GM18502 (cell line): ENCODE results near the gene CDH20.

Experiments used
- ATAC-seq: cut with Tn5 transposase; IDR thresholded peaks from one replicate; pipeline ENCODE4 v1.9.1; 2021; ENCODE audit warnings: mild to moderate bottlenecking; ENCODE audit not compliant: unreplicated experiment, poor library complexity

The CDH20 gene

DNA sequence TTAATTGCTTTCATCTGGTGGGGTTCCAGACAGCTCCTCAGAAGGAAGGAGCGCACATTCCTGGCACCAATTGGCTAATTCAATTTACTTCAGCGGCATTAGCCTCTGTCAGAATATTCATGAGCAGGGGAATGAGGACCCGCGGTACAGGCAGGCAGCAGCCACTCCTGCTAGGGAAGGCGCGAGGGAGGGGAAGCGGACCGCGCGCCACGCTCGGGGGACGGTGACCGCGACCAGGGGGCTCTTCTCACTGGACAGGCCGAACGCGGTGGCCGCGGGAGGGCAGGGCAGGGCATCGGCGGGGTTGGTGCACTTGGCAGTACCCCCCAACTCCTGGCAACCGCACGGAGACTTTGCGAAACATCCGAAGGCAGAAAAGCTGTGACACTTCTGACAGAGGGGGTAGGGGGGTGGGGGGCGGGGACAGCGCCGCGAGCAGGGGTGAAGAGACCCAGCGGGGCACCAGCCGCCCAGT is at the start of gene CDH20:
TSS of gene CDH20 (plus strand) at position 160 of the 475 bp plus-strand sequence.
- ATAC-seq, result no peak

DNA sequence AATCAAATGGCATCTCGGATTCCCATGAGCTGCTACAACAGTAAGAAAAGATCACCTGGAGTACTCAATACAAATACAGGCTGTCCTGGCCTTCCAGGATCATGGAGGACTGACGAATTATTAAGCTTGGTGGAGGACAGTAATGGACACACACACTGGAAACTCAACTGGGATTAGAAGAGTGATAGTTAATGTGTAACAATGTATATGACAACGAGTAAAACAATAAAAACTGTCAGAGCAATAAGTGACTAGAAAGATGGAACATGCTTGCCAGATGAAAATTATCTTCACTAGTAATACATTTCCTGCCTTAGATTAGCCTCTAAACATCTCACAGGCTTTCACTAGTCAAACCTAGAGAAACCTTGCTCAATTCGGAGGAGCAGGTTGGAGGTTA is 49.2 kb upstream of the CDH20 start:
- no peak for ATAC-seq

DNA sequence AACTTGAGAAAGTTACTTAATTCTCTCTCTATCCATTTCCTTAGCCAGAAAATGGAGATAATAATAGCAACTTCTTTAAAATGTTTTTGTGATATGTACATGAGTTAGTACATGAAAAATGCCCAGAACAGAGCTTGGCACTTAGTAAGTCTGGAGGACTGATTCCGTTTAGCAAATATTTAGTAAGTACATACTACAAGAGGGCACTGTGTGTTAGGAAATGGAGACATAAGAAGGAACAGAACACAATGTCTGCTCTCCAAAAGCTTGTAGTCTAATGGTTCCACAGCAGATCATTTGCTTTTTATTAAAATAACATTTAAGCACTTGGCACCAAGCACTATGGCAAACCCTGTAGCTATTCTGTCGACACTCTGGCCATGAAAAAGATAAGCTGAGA is 47.5 kb upstream of the CDH20 start:
- no peak for ATAC-seq

DNA sequence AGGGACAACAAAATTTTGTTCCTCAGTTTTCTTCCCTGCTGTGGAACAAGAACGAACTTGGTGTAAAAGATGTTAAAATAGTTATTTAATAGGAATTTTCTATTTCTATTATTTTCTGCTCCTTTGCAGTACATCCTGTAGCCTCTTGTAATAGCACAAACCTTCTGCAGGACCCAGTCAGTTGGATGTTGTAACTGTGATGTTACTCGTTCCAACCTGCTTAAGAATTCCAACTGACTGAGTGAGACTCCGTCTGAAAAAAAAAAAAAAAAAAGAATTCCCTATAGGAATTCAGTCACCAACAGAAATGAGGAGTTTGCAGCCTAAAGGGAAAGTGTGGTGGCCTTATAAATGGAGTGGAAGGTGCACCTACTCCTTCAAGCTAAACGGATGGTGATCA is 46.4 kb upstream of the CDH20 start:
- no peak for ATAC-seq

- ATAC-seq, result no peak
These were observed 42.6 kb upstream of the CDH20 start for GRCh38 chr18:61290616-61291015.

- no peak for ATAC-seq
These were observed 40.8 kb upstream of the CDH20 start for GRCh38 chr18:61292280-61293035.

GRCh38 chr18:61295153-61295552 is 38.1 kb upstream of the CDH20 start:
- no peak for ATAC-seq

- ATAC-seq, result no peak
These were observed 25.2 kb upstream of the CDH20 start for GRCh38 chr18:61308004-61308403.

GRCh38 chr18:61308795-61309393 is 24.3 kb upstream of the CDH20 start:
- ATAC-seq, result no peak

- ATAC-seq, result peak; percentile 98
These were observed 10.9 kb upstream of the CDH20 start for GRCh38 chr18:61322265-61322873.

GRCh38 chr18:61323951-61324350 is 9.3 kb upstream of the CDH20 start:
- no peak for ATAC-seq

- ATAC-seq, result no peak
These were observed 6.8 kb upstream of the CDH20 start for GRCh38 chr18:61326407-61326806.

DNA sequence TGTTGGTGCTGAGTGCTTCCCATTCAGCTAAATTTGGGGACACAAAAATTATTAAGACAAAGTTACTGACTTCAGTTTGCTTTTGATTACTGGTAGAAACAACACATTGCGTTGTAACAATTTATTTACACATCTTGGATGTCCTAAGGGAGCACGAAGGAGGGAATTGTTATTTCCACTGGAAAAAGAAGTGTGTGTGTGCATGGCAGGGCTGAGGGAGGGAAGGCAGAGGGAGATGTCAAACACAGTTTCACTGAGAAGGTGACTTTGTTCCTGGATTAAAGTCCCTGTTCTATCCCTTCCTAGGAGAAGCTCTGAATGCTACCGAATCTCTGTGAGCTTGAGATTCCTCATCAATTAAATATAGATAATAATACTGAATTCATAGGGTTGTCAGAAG is 3.8 kb upstream of the CDH20 start:
- ATAC-seq, result no peak

GRCh38 chr18:61331051-61331450 is 2.2 kb upstream of the CDH20 start:
- no peak for ATAC-seq

DNA sequence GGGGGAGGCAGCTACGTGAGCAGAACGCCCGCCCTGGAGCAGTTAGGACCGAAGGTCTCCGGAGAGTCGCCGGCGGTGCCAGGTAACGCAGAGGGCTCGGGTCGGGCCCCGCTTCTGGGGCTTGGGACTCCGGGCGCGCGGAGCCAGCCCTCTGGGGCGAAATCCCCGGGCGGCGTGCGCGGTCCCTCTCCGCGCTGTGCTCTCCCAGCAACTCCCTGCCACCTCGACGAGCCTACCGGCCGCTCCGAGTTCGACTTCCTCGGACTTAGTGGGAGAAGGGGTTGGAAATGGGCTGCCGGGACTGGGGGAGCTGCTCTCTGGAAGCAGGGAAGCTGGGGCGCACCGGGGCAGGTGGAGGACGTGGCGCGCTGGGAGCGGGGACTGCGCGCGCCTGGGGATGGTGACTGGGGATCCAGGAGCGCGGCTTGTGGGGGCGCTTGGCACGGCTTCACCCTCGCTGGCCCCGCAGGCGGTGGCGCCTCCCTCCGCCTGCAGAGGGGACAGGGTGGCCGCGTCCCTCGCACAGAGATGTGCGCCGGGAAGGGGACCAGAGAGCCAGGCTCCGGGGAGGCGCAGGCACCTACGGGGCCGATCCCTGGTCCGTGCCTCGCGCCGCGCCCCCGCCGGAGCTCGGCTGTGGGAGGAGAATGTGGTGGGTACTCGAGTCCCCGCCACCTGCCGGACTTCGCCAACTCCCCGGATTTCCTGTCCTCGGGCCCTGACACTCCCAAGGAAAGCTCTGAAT is 688 bp downstream of the CDH20 start:
- no peak for ATAC-seq

DNA sequence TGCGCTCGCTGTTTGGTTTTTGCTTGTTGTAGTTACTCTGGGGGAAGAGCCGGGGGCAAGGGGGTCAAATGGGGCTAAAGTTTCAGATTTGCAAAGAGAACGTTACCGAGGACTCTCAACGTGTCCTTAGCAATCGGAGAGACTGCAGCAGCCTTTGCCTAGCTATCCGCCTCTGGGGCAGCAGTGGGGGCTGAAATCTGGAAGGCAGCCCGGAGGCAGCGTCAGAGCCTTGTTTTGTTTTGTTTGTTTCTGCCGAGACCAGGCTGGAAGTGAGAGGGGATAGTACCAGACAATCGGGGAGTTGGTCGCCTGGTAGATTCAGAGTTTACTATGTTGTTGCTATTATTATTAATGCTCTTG is 1.2 kb downstream of the CDH20 start:
- no peak for ATAC-seq

DNA sequence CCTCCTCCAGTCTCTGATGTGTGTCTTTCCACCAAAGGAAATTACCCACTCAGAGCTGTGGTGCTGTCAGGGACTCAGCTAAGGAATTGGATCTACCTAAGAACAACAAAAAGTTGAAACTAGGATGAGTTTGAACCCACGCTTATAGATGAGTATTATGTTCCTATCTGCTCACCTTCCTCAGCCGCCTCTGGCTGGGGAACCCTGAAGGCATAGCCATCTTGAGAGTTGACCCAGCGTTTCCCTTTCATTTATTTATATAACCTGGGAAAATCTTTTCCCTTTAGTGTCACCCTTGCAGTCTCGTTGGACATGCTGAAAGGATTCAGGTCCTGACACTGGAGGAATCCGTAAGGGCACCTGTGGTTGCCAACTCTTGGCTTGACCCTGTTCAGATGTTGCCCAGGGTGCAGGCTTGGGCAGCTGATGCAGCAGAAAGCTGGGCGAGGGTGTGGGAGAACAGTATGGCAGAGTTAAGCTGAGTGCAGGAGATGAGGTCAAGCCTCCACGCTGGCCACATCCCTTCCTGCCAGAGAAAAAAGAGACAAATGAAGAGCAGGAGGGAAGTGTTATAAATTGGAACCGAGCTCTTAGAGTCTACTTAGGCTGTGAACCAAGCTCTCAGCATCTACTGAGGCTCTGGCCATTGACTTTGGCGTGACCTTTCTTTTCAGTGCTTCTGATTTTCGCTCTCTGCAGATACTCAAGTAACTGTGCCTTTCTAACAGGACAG is 1.9 kb downstream of the CDH20 start:
- no peak for ATAC-seq

GRCh38 chr18:61335684-61336555 is 2.7 kb downstream of the CDH20 start:
- no peak for ATAC-seq

DNA sequence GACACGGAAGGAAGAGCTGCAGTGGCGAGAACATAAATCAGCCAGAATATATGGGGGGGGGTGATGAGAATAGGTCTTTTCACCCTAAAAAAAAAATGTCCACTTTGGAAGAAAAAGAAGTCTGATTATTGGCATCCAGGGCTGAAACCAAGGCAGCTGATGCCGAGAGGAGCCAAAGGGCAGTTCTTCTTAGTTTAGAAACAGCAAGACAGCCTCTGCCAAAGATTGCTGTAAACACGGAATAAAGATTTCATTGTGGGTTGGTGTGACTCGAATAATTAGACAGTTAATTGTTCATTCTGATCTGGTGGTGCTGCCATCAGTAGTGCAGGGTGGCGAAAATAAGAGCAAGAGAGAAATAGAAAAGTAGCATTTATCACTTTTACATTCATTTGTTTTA is 3.5 kb downstream of the CDH20 start:
- no peak for ATAC-seq
